HG02885 (cell line): Measurements from ENCODE around the gene LPCAT2.

Source experiments
- ATAC-seq: cut with Tn5 transposase; IDR thresholded peaks from one replicate; pipeline ENCODE4 v1.9.1; 2021; ENCODE audit warnings: mild to moderate bottlenecking; ENCODE audit not compliant: unreplicated experiment, poor library complexity

Gene LPCAT2

GRCh38 chr16:55540221-55540620, 31.3 kb downstream of the LPCAT2 start:
- ATAC-seq = no peak

GRCh38 chr16:55542459-55543082, 33.7 kb downstream of the LPCAT2 start:
- ATAC-seq = no peak

GRCh38 chr16:55543472-55543871, 34.6 kb downstream of the LPCAT2 start:
- ATAC-seq = no peak

DNA sequence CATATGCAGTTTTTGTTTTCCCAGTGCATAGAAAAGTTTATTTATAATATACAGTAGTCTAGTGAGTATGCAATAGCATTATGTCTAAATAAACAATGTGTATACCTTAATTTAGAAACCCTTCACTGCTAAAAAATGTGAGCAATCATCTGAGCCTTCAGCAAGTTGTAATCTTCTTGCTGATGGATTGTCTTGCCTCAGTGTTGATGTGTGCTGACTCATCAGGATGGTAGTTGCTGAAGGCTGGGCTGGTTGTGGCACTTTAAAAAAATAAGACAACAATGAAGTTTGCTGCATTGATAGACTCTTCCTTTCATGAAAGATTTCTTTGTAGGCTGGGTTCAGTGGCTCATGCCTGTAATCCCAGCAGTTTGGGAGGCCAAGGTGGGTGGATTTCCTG, 43.7 kb downstream of the LPCAT2 start:
- no peak for ATAC-seq

GRCh38 chr16:55555436-55555835, 46.6 kb downstream of the LPCAT2 start:
- ATAC-seq = no peak

DNA sequence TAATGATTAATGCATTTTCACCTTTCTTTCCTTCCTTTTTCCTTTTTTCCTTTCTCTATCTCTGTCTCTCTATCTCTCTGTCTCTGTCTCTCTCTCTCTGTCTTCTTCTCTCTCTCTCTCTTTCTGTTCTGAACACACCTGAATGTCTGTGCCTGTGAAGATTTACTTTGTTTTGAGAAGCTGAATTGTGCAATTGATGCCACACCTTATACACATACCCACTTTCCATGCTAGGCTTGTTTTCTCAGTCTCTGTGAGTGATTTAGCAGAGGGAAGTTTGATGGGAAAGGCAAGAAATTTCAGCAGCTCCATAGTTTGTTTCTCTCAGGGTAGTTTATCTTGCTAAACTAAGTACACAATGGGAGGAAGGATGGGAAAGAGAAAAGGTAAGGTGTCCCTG, 48.3 kb downstream of the LPCAT2 start:
- ATAC-seq = no peak

GRCh38 chr16:55559233-55559632, 50.4 kb downstream of the LPCAT2 start:
- no peak for ATAC-seq

GRCh38 chr16:55559933-55560516, 51.2 kb downstream of the LPCAT2 start:
- no peak for ATAC-seq

GRCh38 chr16:55561319-55561848, 52.5 kb downstream of the LPCAT2 start:
- no peak for ATAC-seq

GRCh38 chr16:55562936-55563335, 54.1 kb downstream of the LPCAT2 start:
- ATAC-seq = no peak

DNA sequence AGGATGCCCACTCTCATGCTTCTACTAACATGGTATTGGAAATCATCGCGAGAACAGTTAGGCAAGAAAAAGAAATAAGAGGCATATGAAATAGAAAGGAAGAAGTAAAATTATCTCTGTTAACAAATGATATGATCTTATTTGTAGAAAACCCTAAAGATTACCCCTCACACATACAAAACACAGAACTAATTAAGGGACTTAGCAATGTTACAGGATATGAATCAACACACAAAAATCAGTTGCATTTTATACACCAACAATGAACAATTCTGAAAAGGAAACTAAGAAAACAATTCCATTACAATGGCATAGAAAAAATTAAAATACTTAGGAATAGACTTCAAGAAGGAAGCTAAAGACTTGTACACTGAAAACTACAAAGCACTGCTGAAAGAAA, 54.9 kb downstream of the LPCAT2 start:
- no peak for ATAC-seq

DNA sequence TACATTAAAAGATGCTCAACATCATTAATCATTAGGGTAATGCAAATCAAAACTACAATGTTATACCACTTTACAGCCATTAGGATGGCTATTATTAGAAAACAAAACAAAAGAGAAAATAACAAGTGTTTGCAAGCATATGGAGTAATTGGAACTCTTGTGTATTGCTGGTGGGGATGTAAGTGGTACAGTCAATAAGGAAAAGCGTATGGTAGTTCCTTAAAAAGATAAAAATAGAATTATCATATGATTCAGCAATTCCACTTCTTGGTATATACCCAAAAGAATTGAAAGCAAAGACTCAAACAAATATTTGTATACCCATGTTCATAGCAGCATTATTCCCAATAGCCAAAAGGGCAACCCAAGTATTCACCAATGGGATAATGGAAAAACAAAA, 56.2 kb downstream of the LPCAT2 start:
- no peak for ATAC-seq

DNA sequence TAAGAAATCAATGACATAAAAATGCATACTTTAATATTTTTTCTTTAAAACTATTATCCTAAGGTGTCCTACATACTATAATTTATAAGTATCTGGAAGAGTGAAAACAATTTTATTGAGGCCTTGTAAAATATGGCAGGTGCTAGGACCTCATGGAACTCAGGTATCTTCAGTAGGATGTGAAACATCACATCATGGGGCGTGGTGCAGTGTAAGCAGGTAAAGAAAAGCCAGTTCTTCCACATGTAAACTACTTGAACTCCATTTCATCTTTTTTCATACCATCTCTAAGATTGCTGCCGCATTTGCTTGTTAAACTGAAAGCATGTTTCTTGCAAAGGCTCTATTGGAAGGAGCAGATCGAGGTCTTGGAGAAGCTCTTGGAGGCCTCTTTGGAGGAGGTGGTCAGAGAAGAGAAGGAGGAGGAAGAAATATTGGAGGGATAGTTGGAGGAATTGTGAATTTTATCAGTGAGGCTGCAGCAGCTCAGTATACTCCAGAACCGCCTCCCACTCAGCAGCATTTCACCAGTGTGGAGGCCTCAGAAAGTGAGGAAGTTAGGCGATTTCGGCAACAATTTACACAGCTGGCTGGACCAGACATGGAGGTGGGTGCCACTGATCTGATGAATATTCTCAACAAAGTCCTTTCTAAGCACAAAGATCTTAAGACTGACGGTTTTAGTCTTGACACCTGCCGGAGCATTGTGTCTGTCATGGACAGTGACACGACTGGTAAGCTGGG, 57.7 kb downstream of the LPCAT2 start, which contains the start of gene CAPNS2:
TSS of gene CAPNS2 (plus strand) at position 253 of the 744 bp plus-strand sequence. CDS start at position 326, 73 bp downstream.
- no peak for ATAC-seq

DNA sequence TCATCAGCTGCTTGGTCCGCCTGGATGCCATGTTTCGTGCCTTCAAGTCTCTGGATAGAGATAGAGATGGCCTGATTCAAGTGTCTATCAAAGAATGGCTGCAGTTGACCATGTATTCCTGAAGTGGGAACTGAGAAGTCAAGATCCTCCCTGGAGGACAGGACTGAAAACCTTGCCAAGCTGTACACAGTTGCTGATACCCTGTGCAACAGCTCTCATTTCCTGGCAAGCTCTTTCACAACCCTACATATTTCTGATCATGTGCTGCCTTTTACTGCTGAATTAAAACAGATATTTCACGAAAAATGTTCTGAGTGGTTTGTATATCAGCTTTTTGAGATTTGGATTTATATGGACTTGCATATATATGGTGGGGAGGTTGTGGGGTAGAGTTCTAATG, 58.5 kb downstream of the LPCAT2 start:
- no peak for ATAC-seq

DNA sequence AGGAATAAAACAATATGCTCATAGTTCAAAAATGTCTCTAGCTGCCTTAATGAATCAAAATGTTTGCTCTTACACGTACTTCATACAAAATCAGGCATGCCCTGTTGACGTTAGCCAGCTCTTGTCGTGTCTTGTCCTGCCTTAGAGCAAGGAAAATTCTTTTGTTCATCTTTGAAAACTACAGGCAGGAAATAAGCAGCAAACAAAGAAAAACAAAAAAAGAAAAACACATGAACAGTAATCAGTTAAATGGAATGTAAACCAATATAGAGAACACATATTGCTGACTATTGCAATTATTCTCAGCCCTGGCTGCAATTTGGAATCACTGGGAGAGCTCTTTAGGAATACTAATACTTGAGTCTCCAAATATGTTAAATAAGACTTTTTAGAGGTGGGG, 59.3 kb downstream of the LPCAT2 start:
- no peak for ATAC-seq

- no peak for ATAC-seq
These were observed 60.2 kb downstream of the LPCAT2 start for GRCh38 chr16:55569025-55569424.

DNA sequence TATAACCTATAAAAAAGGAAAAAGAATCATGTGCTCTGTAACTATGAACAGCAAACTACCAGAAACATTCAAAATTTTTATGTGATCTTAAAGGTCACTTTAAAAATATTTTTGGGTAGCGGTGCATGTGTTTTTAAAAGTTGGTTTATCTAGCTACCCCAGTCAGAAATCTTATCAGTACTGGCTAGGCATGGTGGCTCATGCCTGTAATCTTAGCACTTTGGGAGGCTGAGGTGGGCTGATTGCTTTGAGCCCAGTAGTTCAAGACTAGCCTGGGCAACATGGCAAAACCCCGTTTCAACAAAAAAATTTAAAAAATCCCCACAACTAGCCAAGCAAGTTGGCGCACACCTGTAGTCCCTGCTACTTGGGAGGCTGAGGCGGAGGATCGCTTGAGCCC, 61.3 kb downstream of the LPCAT2 start:
- no peak for ATAC-seq

DNA sequence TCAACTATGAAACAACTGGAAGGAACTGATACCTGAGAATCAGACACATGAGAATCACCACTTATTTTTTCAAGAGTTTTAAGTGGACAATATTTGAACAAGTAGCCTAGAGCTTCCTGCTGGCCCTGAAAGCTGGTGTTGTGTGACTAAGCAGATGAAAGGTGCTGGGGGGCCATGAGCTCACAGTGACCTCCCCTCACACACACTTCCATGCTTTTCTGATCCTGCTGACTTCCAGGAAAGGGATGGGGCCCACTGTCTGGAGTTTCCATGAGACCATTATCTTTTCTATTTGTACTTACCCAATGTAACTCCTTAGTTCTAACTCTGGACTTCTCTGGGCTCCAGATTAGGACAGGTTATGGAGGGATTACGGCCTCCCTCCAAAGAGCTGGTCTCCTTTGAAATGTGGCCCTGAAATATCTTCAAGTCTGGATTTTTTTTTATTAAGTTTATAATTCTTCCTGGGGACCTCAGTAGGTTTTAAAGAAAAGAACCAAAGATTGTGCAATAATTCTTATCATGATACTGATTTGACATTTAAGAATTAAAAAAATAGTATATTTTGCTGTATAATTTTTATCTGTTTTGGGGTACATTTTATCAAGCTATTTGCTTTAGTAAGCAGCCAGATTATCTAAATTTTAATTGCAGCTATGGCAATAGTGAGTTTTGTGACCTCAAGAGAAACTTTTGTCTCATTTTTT, 62.5 kb downstream of the LPCAT2 start:
- no peak for ATAC-seq

GRCh38 chr16:55572439-55572838, 63.6 kb downstream of the LPCAT2 start:
- ATAC-seq = no peak

GRCh38 chr16:55574811-55575210, 65.9 kb downstream of the LPCAT2 start:
- ATAC-seq = no peak

GRCh38 chr16:55575496-55575895, 66.6 kb downstream of the LPCAT2 start:
- no peak for ATAC-seq
